Mesothelial cell of epicardium (in vitro differentiated cells): ENCODE data around the gene FBXL2. TPM values are rescaled to one million over a fixed set of nuclear protein-coding genes. Genes with fewer than 3 reads are reported as not detected.
"Not testable (repeated sequence)": the region's sequence is repeated elsewhere in the genome, so short reads cannot be mapped to it uniquely, and the experiment has no call there.

Experiments used
- DNase-seq, 2 experiments: peaks; one replicate each; pipeline ENCODE4 v3.0.0; 2021; ENCODE audit warnings: low spot score in 2 of 2; ENCODE audit not compliant: unreplicated experiment in 2 of 2
- H3K27ac Mint-ChIP-seq: 2 replicates; pipeline ENCODE4 v1.8.0; 2021; ENCODE audit warnings: mixed read lengths
- H3K27me3 Mint-ChIP-seq: 2 replicates; pipeline ENCODE4 v1.8.0; 2021; ENCODE audit warnings: low read depth, mixed read lengths
- H3K36me3 Mint-ChIP-seq: 2 replicates; pipeline ENCODE4 v1.8.0; 2021; ENCODE audit warnings: mixed read lengths
- H3K4me1 Mint-ChIP-seq: 2 replicates; pipeline ENCODE4 v1.8.0; 2021; ENCODE audit warnings: mixed read lengths
- H3K4me3 Mint-ChIP-seq: 2 replicates; pipeline ENCODE4 v1.8.0; 2021; ENCODE audit warnings: mild to moderate bottlenecking, moderate library complexity, mixed read lengths
- H3K9me3 Mint-ChIP-seq: 2 replicates; pipeline ENCODE4 v1.8.0; 2021; ENCODE audit warnings: mixed read lengths
- CTCF ChIP-seq: fragments of 200-600 bp; sonication (generic); IDR thresholded peaks from one replicate; pipeline ENCODE4 v1.5.0; 2021; ENCODE audit warnings: antibody characterized with exemption; ENCODE audit not compliant: unreplicated experiment
- total RNA-seq: library from RNA; stranded (reverse); gene quantifications from 3 replicates; pipeline ENCODE4 v1.2.1, GENCODE V29; 2021

Gene FBXL2
- total RNA-seq, 1 donor from 2014 or later: 25.6 TPM

- Mint-ChIP-seq H3K27me3 (no peaks in the 10 kb centered on the region), H3K4me1 (peaks cover 8% of the 10 kb centered on the region), H3K9me3 (no peaks in the 10 kb centered on the region), H3K4me3 (no peak overlapping the region), H3K36me3 (peaks cover 43% of the 10 kb centered on the region), H3K27ac (peak overlapping the region; percentile 70)
- TF ChIP-seq CTCF: no peak
- DNase-seq: no peak
Measured at GRCh38 chr3:33403756-33404155, 126.5 kb downstream of the FBXL2 start.

GRCh38 chr3:33410816-33411215, 133.6 kb downstream of the FBXL2 start:
- not testable (repeated sequence) for H3K27ac Mint-ChIP-seq, H3K4me1 Mint-ChIP-seq, H3K9me3 Mint-ChIP-seq, H3K27me3 Mint-ChIP-seq, DNase-seq, H3K4me3 Mint-ChIP-seq
- H3K36me3 Mint-ChIP-seq: peaks cover 49% of the 10 kb centered on the region

- H3K9me3 Mint-ChIP-seq: peaks cover 6% of the 10 kb centered on the region
Measured at GRCh38 chr3:33417066-33417673, 139.9 kb downstream of the FBXL2 start.

GRCh38 chr3:33419948-33420347, 142.7 kb downstream of the FBXL2 start:
- H3K9me3 Mint-ChIP-seq: peaks cover 3% of the 10 kb centered on the region
- no peaks in the 10 kb centered on the region for H3K4me1 Mint-ChIP-seq
- no peaks in the 10 kb centered on the region for H3K27me3 Mint-ChIP-seq
- peaks cover 43% of the 10 kb centered on the region for H3K36me3 Mint-ChIP-seq
- H3K4me3 Mint-ChIP-seq: no peak overlapping the region
- no peak for DNase-seq
- no peak overlapping the region for H3K27ac Mint-ChIP-seq
- TF ChIP-seq CTCF: no peak

More at GRCh38 chr3:33417066-33417673, 139.9 kb downstream of the FBXL2 start:
- no peak overlapping the region for H3K4me3 Mint-ChIP-seq
- peaks cover 42% of the 10 kb centered on the region for H3K36me3 Mint-ChIP-seq
- H3K27ac Mint-ChIP-seq: no peak overlapping the region
- H3K4me1 Mint-ChIP-seq: no peaks in the 10 kb centered on the region
- DNase-seq: no peak
- TF ChIP-seq CTCF: no peak
- H3K27me3 Mint-ChIP-seq: no peaks in the 10 kb centered on the region

- H3K27ac Mint-ChIP-seq: no peak overlapping the region
- no peaks in the 10 kb centered on the region for H3K27me3 Mint-ChIP-seq
- H3K4me3 Mint-ChIP-seq: no peak overlapping the region
- peaks cover 3% of the 10 kb centered on the region for H3K9me3 Mint-ChIP-seq
- no peak for TF ChIP-seq CTCF
- peaks cover 43% of the 10 kb centered on the region for H3K36me3 Mint-ChIP-seq
- no peak for DNase-seq
- no peaks in the 10 kb centered on the region for H3K4me1 Mint-ChIP-seq
Measured at GRCh38 chr3:33420966-33421365, 143.7 kb downstream of the FBXL2 start.

GRCh38 chr3:33424606-33425452, 147.6 kb downstream of the FBXL2 start:
- H3K27ac Mint-ChIP-seq: no peak overlapping the region
- peaks cover 31% of the 10 kb centered on the region for H3K36me3 Mint-ChIP-seq
- no peak for DNase-seq
- H3K27me3 Mint-ChIP-seq: no peaks in the 10 kb centered on the region
- no peak for TF ChIP-seq CTCF
- H3K9me3 Mint-ChIP-seq: peaks cover 2% of the 10 kb centered on the region
- no peak overlapping the region for H3K4me3 Mint-ChIP-seq
- H3K4me1 Mint-ChIP-seq: peaks cover 15% of the 10 kb centered on the region
